ENCODE results near the gene ATOH8. TPM values are rescaled to one million over a fixed set of nuclear protein-coding genes. Genes with fewer than 3 reads are reported as not detected.
A peak's percentile ranks its signal among the peaks of the same experiment; 100 is the strongest.

ATOH8 gene
- total RNA-seq, 1 experiment from 2014 or later: 0.20 TPM

- Histone ChIP-seq H2BK12ac (ENCODE audit: insufficient read length, low read depth, low read length) (no peak overlapping the region), H3K27ac (ENCODE audit: insufficient read length, low read depth, low read length) (no peak overlapping the region), H2AK5ac (ENCODE audit: insufficient read length, low read length) (no peak overlapping the region), H3K4me2 (ENCODE audit: insufficient read depth, insufficient read length, low read length) (no peak overlapping the region), H3K56ac (ENCODE audit: insufficient read length, low read depth, low read length) (no peak overlapping the region), H4K8ac (replicated peaks; ENCODE audit: insufficient read length, low read depth, low read length) (no peak overlapping the region), H3K18ac (ENCODE audit: insufficient read length, low read depth, low read length) (no peak overlapping the region), H2AFZ (ENCODE audit: low read length) (no peak overlapping the region), H4K20me1 (ENCODE audit: control insufficient read depth, insufficient read depth, insufficient read length) (no peaks in the 10 kb centered on the region), H4K91ac (ENCODE audit: insufficient read length, low read depth, low read length) (no peak overlapping the region), H2BK15ac (ENCODE audit: low read depth, low read length) (no peak overlapping the region), H3K79me1 (ENCODE audit: insufficient read depth, low read depth, low read length, poor library complexity, severe bottlenecking) (no peaks in the 10 kb centered on the region), H3T11ph (ENCODE audit: low read length) (no peak overlapping the region), H3K4ac (ENCODE audit: low read depth, low read length) (no peak overlapping the region), H4K5ac (ENCODE audit: insufficient read length, low read depth, low read length) (no peak overlapping the region), H3K4me1 (ENCODE audit: insufficient read depth, low read length) (no peaks in the 10 kb centered on the region), H3K14ac (ENCODE audit: insufficient read depth, low read length) (no peak overlapping the region), H2BK20ac (ENCODE audit: low read depth, low read length, poor library complexity, severe bottlenecking) (no peak overlapping the region), H3K27me3 (ENCODE audit: insufficient read depth, low read length) (no peaks in the 10 kb centered on the region; the same call in 1 of the 2 replicates), H3K9me3 (ENCODE audit: control insufficient read depth, low read depth, low read length) (no peaks in the 10 kb centered on the region), H3K79me2 (ENCODE audit: insufficient read depth, low read length) (no peaks in the 10 kb centered on the region), H3K9ac (ENCODE audit: extremely low read depth, insufficient read length, low read length) (no peak overlapping the region), H3K23ac (ENCODE audit: insufficient read length, low read depth, low read length) (no peak overlapping the region), H3K23me2 (ENCODE audit: insufficient read length, low read depth, low read length, poor library complexity, severe bottlenecking) (no peaks in the 10 kb centered on the region), H2BK120ac (ENCODE audit: low read depth, low read length, poor library complexity, severe bottlenecking) (no peak overlapping the region), H2BK5ac (ENCODE audit: insufficient read length, low read length) (no peak overlapping the region)
- TF ChIP-seq CTCF (conservative IDR thresholded peaks at IDR 0.05): no peak
- Mint-ChIP-seq H3K4me1 (peaks cover 10 to 24% of the 10 kb centered on the region in 2 experiments), H3K36me3 (ENCODE audit: insufficient read depth in 1 of 3, low read depth in 3 of 3) (no peaks in the 10 kb centered on the region), H3K27me3 (ENCODE audit: low read depth) (peaks cover 71% of the 10 kb centered on the region), H3K9me3 (peaks cover 0 to 3% of the 10 kb centered on the region in 2 experiments; a peak in 2 of 5 replicates), H3K4me3 (no peak overlapping the region), H3K27ac (peak overlapping the region in 1 of 3 experiments; percentile 39; a peak in 1 of 7 replicates)
- no peak for DNase-seq
- WGBS (ENCODE audit: extremely low coverage, insufficient read length, low lambda C conversion rate): no CpG with 5 or more reads among the region's 19 CpGs
Observed at GRCh38 chr2:85741833-85742455, 11.8 kb upstream of the ATOH8 start.
